Gastrocnemius medialis (tissue), 4 donors: Measurements from ENCODE around the gene TSPYL1. TPM values are rescaled to one million over a fixed set of nuclear protein-coding genes. Genes with fewer than 3 reads are reported as not detected.

Source experiments
- ATAC-seq, 2 donors: fragments of 150-250 bp; one replicate each; pipeline ENCODE4 v1.9.1; 2016
- DNase-seq, 2 donors: peaks; one replicate each; pipeline ENCODE4 v3.0.0-alpha.2; 2019
- H3K27ac ChIP-seq, 4 donors: fragments of 200-600 bp; sonication (generic); 1 replicate in 1 of 4; 2 replicates in 3 of 4; pipeline ENCODE4 v1.5.1; 2016 to 2018; ENCODE audit warnings: mild to moderate bottlenecking in 2 of 4, moderate library complexity in 1 of 4
- H3K27me3 ChIP-seq, 3 donors: fragments of 200-600 bp; sonication (generic) in 2 of 3; 1 replicate in 1 of 3; 2 replicates in 2 of 3; pipeline versions ENCODE4 v1.5.1 to v1.6.0; 2016 to 2019; ENCODE audit warnings: mild to moderate bottlenecking in 1 of 3, moderate library complexity in 1 of 3
- H3K36me3 ChIP-seq, 2 donors: fragments of 200-600 bp; sonication (generic) in 1 of 2; one replicate each; pipeline ENCODE4 v1.5.1; 2017 to 2018
- H3K4me1 ChIP-seq, 2 donors: fragments of 200-600 bp; sonication (generic) in 1 of 2; one replicate each; pipeline ENCODE4 v1.5.1; 2016 to 2017; ENCODE audit warnings: mild to moderate bottlenecking in 2 of 2
- H3K4me3 ChIP-seq, 4 donors: fragments of 200-600 bp; sonication (generic) in 3 of 4; 1 replicate in 1 of 4; 2 replicates in 3 of 4; pipeline ENCODE4 v1.5.1; 2016 to 2019; ENCODE audit warnings: mild to moderate bottlenecking in 2 of 4
- H3K9me3 ChIP-seq, 3 donors: fragments of 200-600 bp; sonication (generic) in 2 of 3; 1 replicate in 1 of 3; 2 replicates in 2 of 3; pipeline ENCODE4 v1.5.1; 2016 to 2019
- POLR2A ChIP-seq, 2 donors: fragments of 450-650 bp; IDR thresholded peaks; one replicate each; pipeline ENCODE4 v1.6.1; 2017; ENCODE audit warnings: antibody characterized with exemption in 2 of 2, mild to moderate bottlenecking in 2 of 2, moderate library complexity in 2 of 2
- in situ Hi-C, 4 donors: fragments of 200-750 bp; cut with MboI; loops; one replicate each; pipeline versions ENCODE4 v1.15.0 to v1.8.0; 2017; ENCODE audit warnings: low sequenced_read_pairs in 4 of 4
- intact Hi-C: fragments of 100-400 bp; cut with DNase I; formaldehyde crosslinking; loops from one replicate; pipeline ENCODE4 v1.15.1; 2023; ENCODE audit warnings: low total_unique reads
- total RNA-seq, 4 donors: library from RNA; depleted of rRNA; stranded (reverse); fragments of >200 nt; gene quantifications; one replicate each; pipeline versions ENCODE4 v1.1.0 to v1.2.3, GENCODE V29; 2016
- TF ChIP-seq, protein P1 (sequence below), 5 experiments: fragments of 450-650 bp in 3 of 5; fragments of 200-600 bp in 2 of 5; sonication (generic) in 2 of 5; IDR thresholded peaks in 4 of 5; conservative IDR thresholded peaks in 1 of 5; 1 replicate in 4 of 5; 2 replicates in 1 of 5; pipeline ENCODE4 v1.5.1; 2016 to 2019; ENCODE audit warnings: antibody characterized with exemption in 5 of 5, mild to moderate bottlenecking in 3 of 5, moderate library complexity in 3 of 5

The TSPYL1 gene
- total RNA-seq, 4 donors from 2014 or later: 74.2 to 160 (median 81.2) TPM

DNA sequence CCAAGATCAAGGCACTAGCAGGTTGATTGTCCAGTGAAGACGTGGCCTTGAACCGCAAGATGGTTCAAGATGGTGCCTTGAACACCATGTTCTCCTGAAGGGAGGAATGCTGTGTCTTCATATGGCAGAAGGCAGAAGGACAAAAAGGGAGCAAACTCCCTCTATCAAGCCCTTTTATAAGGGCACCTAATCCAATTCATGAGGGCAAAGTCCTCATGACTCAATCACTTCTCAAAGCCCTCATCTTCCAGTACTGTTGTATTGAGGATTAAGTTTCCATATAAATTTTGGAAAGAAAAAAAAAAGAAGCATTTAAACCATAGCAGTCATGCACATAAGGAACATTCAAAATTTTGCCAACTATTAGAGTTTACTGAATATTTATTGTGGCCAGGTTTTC is 29.9 kb upstream of the TSPYL1 start:
- TF ChIP-seq, protein P1, sequence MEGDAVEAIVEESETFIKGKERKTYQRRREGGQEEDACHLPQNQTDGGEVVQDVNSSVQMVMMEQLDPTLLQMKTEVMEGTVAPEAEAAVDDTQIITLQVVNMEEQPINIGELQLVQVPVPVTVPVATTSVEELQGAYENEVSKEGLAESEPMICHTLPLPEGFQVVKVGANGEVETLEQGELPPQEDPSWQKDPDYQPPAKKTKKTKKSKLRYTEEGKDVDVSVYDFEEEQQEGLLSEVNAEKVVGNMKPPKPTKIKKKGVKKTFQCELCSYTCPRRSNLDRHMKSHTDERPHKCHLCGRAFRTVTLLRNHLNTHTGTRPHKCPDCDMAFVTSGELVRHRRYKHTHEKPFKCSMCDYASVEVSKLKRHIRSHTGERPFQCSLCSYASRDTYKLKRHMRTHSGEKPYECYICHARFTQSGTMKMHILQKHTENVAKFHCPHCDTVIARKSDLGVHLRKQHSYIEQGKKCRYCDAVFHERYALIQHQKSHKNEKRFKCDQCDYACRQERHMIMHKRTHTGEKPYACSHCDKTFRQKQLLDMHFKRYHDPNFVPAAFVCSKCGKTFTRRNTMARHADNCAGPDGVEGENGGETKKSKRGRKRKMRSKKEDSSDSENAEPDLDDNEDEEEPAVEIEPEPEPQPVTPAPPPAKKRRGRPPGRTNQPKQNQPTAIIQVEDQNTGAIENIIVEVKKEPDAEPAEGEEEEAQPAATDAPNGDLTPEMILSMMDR (IDR thresholded peaks at IDR 0.05 in 4 of 5, conservative IDR thresholded peaks at IDR 0.05 in 1 of 5): no peak
- TF ChIP-seq POLR2A (IDR thresholded peaks at IDR 0.05): no peak
- Histone ChIP-seq H3K36me3 (no peaks in the 10 kb centered on the region), H3K4me1 (peaks cover 0 to under 1% of the 10 kb centered on the region in 2 donors), H3K27me3 (no peaks in the 10 kb centered on the region), H3K4me3 (no peak overlapping the region), H3K9me3 (no peaks in the 10 kb centered on the region), H3K27ac (no peak overlapping the region)
- DNase-seq (no peak), ATAC-seq (no peak)
- intact Hi-C loops: no loop called here
- in situ Hi-C loops: no loop called here

DNA sequence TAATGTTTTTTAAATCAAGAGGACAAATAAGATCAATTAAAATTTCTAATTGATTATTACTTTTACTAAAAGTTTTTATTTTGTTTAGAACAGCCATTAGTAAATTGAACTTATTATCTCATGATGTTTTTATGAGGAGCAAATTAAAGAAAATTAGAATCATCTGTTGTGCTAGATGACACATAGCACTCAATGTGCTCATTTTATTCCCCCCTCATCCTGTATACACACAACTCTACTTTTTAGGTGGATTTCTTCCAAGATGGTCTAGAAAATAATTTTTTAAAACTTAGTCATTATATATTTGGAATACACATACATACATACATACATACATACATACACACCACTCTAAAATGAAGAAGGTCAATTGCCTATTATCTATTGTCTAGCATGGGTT is 29.3 kb upstream of the TSPYL1 start:
- Histone ChIP-seq H3K27me3 (no peaks in the 10 kb centered on the region), H3K9me3 (no peaks in the 10 kb centered on the region), H3K27ac (no peak overlapping the region), H3K36me3 (no peaks in the 10 kb centered on the region), H3K4me3 (no peak overlapping the region), H3K4me1 (no peaks in the 10 kb centered on the region)
- ATAC-seq: no peak
- DNase-seq: no peak
- no peak for TF ChIP-seq POLR2A (IDR thresholded peaks at IDR 0.05)
- TF ChIP-seq, protein P1 (IDR thresholded peaks at IDR 0.05 in 4 of 5, conservative IDR thresholded peaks at IDR 0.05 in 1 of 5): no peak
- intact Hi-C loops (no loop called here), in situ Hi-C loops (no loop called here)

DNA sequence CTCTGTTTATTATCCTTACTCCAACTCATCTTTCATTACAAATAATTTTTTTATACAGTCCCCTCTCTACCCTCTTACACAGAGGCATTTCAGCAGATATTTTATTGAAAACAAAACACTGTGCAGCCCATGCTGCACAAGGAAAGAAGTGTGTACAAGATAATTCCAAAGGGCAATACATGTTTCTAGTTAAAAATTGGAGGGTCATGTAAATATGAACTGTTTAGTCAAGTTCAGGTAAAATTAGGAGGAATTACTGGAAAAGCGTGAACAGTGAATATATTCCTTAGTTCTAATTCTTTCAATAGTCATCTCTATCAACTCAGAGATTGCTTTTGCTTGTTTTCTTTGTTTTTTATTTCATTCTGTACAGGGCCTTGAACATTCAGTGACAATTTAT is 27.9 kb upstream of the TSPYL1 start:
- intact Hi-C loops (no loop called here), in situ Hi-C loops (no loop called here)
- no peak for ATAC-seq
- DNase-seq: no peak
- H3K9me3 ChIP-seq: no peaks in the 10 kb centered on the region
- H3K4me3 ChIP-seq: no peak overlapping the region
- H3K4me1 ChIP-seq: no peaks in the 10 kb centered on the region
- H3K27me3 ChIP-seq: no peaks in the 10 kb centered on the region
- H3K27ac ChIP-seq: no peak overlapping the region
- TF ChIP-seq, protein P1 (IDR thresholded peaks at IDR 0.05 in 4 of 5, conservative IDR thresholded peaks at IDR 0.05 in 1 of 5): no peak
- TF ChIP-seq POLR2A (IDR thresholded peaks at IDR 0.05): no peak
- no peaks in the 10 kb centered on the region for H3K36me3 ChIP-seq

DNA sequence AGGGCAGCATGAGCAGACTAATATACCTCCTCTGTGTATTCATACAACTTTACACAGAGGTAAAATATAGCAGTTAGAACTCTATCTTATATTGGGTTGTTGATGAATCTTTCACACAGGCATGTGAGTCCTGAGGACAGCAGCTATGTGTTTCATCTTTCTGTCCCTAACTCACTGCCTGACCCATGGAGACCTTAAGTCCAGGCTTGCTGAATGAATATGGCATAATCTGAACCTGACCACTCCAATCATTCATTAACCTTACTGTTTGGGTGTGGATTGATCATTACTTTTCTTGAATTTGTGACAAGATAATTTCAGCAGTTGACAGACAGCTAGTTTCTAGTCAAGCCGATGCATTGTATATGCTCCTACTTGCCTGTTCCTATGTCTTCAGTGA is 27.3 kb upstream of the TSPYL1 start:
- no peak for TF ChIP-seq POLR2A (IDR thresholded peaks at IDR 0.05)
- TF ChIP-seq, protein P1 (IDR thresholded peaks at IDR 0.05 in 4 of 5, conservative IDR thresholded peaks at IDR 0.05 in 1 of 5): no peak
- intact Hi-C loops (no loop called here), in situ Hi-C loops (no loop called here)
- no peak overlapping the region for H3K4me3 ChIP-seq
- no peaks in the 10 kb centered on the region for H3K27me3 ChIP-seq
- H3K36me3 ChIP-seq: no peaks in the 10 kb centered on the region
- no peaks in the 10 kb centered on the region for H3K4me1 ChIP-seq
- no peak overlapping the region for H3K27ac ChIP-seq
- H3K9me3 ChIP-seq: no peaks in the 10 kb centered on the region
- ATAC-seq: no peak
- no peak for DNase-seq

DNA sequence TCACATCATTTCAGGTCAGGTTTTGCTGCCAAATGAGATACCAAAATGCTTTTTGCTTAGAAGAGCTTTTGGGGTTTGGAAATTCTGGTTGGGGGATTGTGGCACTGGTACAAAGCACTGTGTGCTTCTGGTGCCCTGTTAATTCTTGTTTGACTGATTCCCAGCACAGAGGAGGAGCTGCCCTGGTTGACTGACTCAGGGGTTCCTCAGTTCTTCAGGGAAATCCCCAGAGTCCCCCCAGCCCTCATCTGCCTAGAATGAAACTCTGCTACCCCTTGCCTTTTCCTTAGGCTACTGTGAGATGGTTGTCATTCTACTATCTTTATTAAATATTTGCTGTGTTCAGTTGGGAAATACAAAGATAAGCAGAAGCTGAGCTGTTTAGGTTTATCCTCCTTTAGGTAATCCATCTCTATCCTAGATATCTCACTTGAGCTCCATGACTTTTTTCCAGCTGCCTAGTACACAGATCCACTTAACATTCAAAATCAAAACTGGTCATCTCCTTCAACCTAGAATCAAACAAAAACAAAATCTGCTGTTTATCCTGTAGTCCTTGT is 24.9 kb upstream of the TSPYL1 start:
- Histone ChIP-seq H3K27ac (no peak overlapping the region), H3K36me3 (no peaks in the 10 kb centered on the region), H3K9me3 (no peaks in the 10 kb centered on the region), H3K27me3 (no peaks in the 10 kb centered on the region), H3K4me3 (no peak overlapping the region), H3K4me1 (no peaks in the 10 kb centered on the region)
- ATAC-seq (no peak), DNase-seq (no peak)
- intact Hi-C loops: no loop called here
- TF ChIP-seq, protein P1 (IDR thresholded peaks at IDR 0.05 in 4 of 5, conservative IDR thresholded peaks at IDR 0.05 in 1 of 5): no peak
- in situ Hi-C loops: no loop called here
